ENCODE data around the gene VSIG2.

Gene VSIG2

DNA sequence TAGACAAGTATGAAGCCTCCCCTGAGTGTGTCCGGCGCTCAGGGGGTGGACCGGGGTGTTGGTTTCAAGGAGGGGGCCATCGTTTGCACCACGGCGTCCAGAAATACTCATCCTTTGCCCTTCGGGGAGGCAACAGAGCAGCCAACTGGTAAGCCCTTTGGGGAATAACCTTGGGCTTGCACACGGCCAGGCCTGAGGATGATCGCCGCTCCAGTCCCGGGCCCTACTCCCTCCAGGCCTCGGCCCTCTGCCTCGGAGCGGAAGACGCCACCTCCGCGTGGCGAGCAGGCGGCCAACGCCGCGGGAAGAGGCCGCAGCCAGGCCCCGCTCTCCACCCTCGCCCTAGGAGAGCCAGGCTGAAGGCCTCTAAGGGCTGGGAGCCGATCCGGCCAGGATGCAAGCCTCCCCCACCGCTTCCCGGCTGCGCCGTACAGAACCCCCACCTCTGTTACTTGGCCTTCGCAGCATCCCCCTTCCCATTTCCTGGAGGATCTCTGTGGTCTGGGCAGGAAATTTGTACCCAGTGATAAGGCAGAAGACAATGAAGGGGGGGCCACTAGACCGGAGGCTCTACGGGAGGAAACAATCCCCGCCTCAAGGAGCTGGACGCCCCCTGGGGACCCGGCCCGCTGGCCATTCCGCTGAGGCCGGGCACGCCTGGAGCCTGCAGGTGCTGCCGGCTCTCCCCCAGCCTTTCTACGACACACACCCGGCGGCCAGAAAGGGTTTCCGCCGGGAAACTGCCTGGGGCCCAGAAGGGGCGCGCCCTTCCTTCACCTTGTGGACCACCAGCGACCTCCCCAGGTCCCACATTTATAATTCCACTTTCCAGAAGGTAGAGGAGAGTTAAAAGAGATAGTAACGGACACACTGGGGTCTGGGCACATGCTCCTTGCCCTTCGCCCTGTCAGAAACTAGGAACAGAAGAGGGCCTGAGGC, 7.5 kb upstream of the VSIG2 start:
- Histone ChIP-seq H3K27me3 (no peaks in the 10 kb centered on the region), H3K27ac (peak overlapping the region; percentile 95 to 98), H3K4me3 (peak overlapping the region; percentile 77 to 94), H3K9me3 (no peaks in the 10 kb centered on the region), H3K36me3 (peaks cover under 1 to 14% (median 10%) of the 10 kb centered on the region in 3 donors), H3K4me1 (peaks cover 0 to 63% (median 41%) of the 10 kb centered on the region in 4 donors)
- TF ChIP-seq, protein P1, sequence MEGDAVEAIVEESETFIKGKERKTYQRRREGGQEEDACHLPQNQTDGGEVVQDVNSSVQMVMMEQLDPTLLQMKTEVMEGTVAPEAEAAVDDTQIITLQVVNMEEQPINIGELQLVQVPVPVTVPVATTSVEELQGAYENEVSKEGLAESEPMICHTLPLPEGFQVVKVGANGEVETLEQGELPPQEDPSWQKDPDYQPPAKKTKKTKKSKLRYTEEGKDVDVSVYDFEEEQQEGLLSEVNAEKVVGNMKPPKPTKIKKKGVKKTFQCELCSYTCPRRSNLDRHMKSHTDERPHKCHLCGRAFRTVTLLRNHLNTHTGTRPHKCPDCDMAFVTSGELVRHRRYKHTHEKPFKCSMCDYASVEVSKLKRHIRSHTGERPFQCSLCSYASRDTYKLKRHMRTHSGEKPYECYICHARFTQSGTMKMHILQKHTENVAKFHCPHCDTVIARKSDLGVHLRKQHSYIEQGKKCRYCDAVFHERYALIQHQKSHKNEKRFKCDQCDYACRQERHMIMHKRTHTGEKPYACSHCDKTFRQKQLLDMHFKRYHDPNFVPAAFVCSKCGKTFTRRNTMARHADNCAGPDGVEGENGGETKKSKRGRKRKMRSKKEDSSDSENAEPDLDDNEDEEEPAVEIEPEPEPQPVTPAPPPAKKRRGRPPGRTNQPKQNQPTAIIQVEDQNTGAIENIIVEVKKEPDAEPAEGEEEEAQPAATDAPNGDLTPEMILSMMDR (IDR thresholded peaks at IDR 0.05): no peak
- intact Hi-C loops (cut with DNase I; ENCODE audit: low total_unique reads): loop anchor here (5.0 to 10.0 kb wide), 3 partner anchors 38 to 865 kb away; partner anchors contain the start of gene CHEK1
- no peak for DNase-seq

DNA sequence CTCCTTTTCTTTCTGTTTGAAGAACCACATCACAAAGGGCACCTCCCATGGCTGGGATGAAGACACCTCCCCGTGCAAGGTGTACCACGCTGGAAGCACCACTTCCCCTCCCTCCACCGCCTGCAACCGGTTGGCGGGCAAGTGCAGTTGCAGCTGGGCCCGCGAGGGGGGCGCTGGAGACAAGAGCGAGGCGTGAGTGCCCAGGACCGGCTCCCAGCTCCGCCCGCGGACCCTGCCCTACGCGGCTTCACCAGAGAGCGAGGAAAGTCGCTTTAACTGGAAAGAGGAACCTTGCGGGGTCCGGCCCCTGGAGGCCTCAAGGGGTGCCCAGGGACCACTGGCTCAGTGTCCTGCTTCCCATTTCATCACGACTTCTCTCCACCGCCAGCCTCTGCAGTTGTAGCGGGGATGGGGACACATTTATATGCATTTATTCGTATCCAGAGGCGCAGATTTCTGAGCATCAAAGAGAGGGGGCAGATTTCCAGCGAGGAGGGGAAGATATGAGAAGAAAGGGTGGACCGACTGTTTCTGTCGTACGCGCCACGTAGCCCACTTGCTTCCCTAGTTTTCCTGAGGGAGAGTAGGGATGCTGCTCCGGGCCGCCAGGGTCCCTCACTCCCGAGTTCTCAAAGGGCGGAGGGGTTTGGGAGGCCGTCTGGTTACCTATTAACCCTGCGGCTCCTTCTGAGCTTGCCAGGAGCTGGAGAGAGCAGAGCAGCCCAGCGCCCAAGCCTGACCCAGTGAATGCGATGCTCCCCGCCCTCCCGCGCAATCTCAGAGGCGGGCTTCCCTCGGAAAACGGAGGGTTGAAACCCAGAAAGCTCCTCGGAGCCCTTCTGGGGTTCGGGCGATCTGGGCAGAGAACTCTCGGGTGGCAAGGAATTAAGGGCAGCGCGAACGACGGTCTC, 6.6 kb upstream of the VSIG2 start:
- Histone ChIP-seq H3K4me1 (peaks cover 0 to 60% (median 38%) of the 10 kb centered on the region in 4 donors), H3K36me3 (peaks cover 10 to 23% (median 18%) of the 10 kb centered on the region in 3 donors), H3K4me3 (peak overlapping the region; percentile 77 to 94), H3K9me3 (no peaks in the 10 kb centered on the region), H3K27ac (peak overlapping the region; percentile 95 to 98), H3K27me3 (no peaks in the 10 kb centered on the region)
- intact Hi-C loops (cut with DNase I; ENCODE audit: low total_unique reads): loop anchor here (10.0 kb wide), 1 partner anchor 616 kb away; no protein-coding TSS in a partner anchor
- peak; percentile 81 to 90 for DNase-seq
- TF ChIP-seq, protein P1 (IDR thresholded peaks at IDR 0.05): peak; percentile 83 to 87

DNA sequence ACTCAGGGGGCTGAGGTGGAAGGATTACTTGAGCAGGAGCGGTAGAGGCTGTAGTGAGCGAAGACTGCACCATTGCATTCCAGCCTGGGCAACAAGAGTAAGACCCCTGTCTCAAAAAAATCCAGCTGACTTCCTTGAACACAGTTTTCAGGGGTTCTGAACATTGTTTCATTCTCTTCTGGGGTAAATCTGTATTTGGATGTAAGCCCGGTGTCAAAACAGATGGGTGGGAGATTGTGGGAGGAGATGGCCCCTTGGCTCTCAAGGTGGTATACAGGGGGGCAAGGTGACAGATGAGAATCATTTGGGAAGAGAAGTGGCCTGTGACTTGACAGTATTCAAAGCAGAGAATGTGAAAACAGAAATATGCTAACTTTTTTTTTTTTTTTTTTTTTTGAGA, 5.3 kb upstream of the VSIG2 start:
- Histone ChIP-seq H3K27me3 (no peaks in the 10 kb centered on the region), H3K4me3 (no peak overlapping the region), H3K36me3 (peaks cover 23 to 36% (median 30%) of the 10 kb centered on the region in 3 donors), H3K27ac (peak overlapping the region; percentile 55 to 98), H3K9me3 (no peaks in the 10 kb centered on the region), H3K4me1 (peaks cover 0 to 67% (median 35%) of the 10 kb centered on the region in 4 donors)
- DNase-seq: no peak
- intact Hi-C loops (cut with DNase I; ENCODE audit: low total_unique reads): loop anchor here (10.0 kb wide), 1 partner anchor 617 kb away; no protein-coding TSS in a partner anchor
- TF ChIP-seq, protein P1 (IDR thresholded peaks at IDR 0.05): no peak

DNA sequence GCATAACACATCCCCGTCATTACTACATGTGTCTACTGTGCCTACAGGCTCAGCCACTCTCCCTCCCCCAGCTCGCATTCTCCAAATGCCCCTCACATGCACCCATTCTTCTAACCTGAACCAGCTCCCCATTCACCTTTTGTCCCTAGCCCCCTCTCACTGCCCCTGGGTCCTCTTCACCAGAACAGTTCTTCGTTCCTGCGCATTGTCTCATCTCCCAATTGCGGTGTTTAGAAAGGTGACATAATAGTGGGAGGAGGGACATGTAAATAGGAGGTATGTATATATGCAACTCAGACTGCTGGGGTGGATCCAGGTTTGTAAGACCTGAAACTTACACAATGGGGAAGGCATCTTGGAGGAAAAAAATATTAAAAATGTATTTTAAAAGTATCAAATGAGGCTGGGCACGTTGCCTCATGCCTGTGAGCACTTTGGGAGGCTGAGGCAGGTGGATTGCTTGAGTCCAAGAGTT, 4.7 kb upstream of the VSIG2 start:
- no peak overlapping the region for H3K4me3 ChIP-seq
- no peak for DNase-seq
- H3K4me1 ChIP-seq: peaks cover 0 to 72% (median 36%) of the 10 kb centered on the region in 4 donors
- H3K36me3 ChIP-seq: peaks cover 28 to 41% (median 31%) of the 10 kb centered on the region in 3 donors
- no peaks in the 10 kb centered on the region for H3K9me3 ChIP-seq
- intact Hi-C loops (cut with DNase I; ENCODE audit: low total_unique reads): loop anchor here (10.0 kb wide), 1 partner anchor 618 kb away; no protein-coding TSS in a partner anchor
- H3K27me3 ChIP-seq: no peaks in the 10 kb centered on the region
- TF ChIP-seq, protein P1 (IDR thresholded peaks at IDR 0.05): no peak
- peak overlapping the region; percentile 55 to 98 for H3K27ac ChIP-seq

All from tibial artery (tissue), 4 donors.